Renal pelvis (tissue), 3 donors: ENCODE measurements around the gene BORCS8. TPM values are rescaled to one million over a fixed set of nuclear protein-coding genes. Genes with fewer than 3 reads are reported as not detected.

Experiments used
- polyA plus RNA-seq, 3 donors: library from polyadenylated mRNA; unstranded; fragments of 120-200 nt; gene quantifications; one replicate each; pipeline ENCODE4 v1.2.1, GENCODE V29; 2013; ENCODE audit not compliant: insufficient read length in 3 of 3

Gene BORCS8
- polyA plus RNA-seq, 3 donors = 19.5 to 22.7 (median 20.7) TPM

Other genes with a start within 250 kb of the BORCS8 start
- gene SUGP2, start 158.6 kb downstream of the BORCS8 start, polyA plus RNA-seq = 100 to 1,000 TPM in 2 of 3 donors, 10 to 100 TPM in 1; 71.5 to 127 (median 121) TPM
- gene ARMC6, start 158.5 kb downstream of the BORCS8 start, polyA plus RNA-seq = 10 to 100 TPM; 34.7 to 41.6 (median 40.8) TPM
- gene SLC25A42, start 128.2 kb downstream of the BORCS8 start, polyA plus RNA-seq = 10 to 100 TPM; 22.3 to 26.8 (median 22.9) TPM
- 10 to 100 TPM; 39.3 to 45.5 (median 39.5) TPM for gene TMEM161A, start 53.7 kb downstream of the BORCS8 start, polyA plus RNA-seq
- 1 to 10 TPM; 2.4 to 3.2 (median 3.0) TPM for gene MEF2B, start 21.9 kb downstream of the BORCS8 start, polyA plus RNA-seq
- gene RFXANK, start 106 bp upstream of the BORCS8 start, polyA plus RNA-seq = 10 to 100 TPM; 73.8 to 84.1 (median 77.0) TPM
- 10 to 100 TPM; 13.6 to 16.2 (median 14.5) TPM for gene NR2C2AP, start 11.3 kb upstream of the BORCS8 start, polyA plus RNA-seq
- under 1 TPM in 2 of 3 donors, not detected in 1; 0.13 to 0.98 TPM for gene NCAN, start 19.8 kb upstream of the BORCS8 start, polyA plus RNA-seq
- 1 to 10 TPM; 3.0 to 4.3 (median 3.6) TPM for gene TM6SF2, start 81.1 kb upstream of the BORCS8 start, polyA plus RNA-seq
- gene SUGP1, start 128.4 kb upstream of the BORCS8 start, polyA plus RNA-seq = 10 to 100 TPM; 61.9 to 70.3 (median 67.9) TPM
- 10 to 100 TPM; 45.1 to 85.6 (median 82.5) TPM for gene MAU2, start 128.7 kb upstream of the BORCS8 start, polyA plus RNA-seq
- 10 to 100 TPM; 48.7 to 61.4 (median 56.4) TPM for gene GATAD2A, start 213.5 kb upstream of the BORCS8 start, polyA plus RNA-seq